AG09319 (cell line): Measurements from ENCODE around the gene ARHGAP42.

Source experiments
- DNase-seq: peaks from one replicate; pipeline ENCODE4 v3.0.0-alpha.2; 2010; ENCODE audit warnings: low read depth; ENCODE audit errors: extremely low read depth
- TF ChIP-seq, protein P1 (sequence below): IDR thresholded peaks from 2 replicates; pipeline ENCODE4 v1.5.1; 2011; ENCODE audit warnings: low read depth, mild to moderate bottlenecking, inconsistent platforms, low read length, moderate library complexity

Gene ARHGAP42

DNA sequence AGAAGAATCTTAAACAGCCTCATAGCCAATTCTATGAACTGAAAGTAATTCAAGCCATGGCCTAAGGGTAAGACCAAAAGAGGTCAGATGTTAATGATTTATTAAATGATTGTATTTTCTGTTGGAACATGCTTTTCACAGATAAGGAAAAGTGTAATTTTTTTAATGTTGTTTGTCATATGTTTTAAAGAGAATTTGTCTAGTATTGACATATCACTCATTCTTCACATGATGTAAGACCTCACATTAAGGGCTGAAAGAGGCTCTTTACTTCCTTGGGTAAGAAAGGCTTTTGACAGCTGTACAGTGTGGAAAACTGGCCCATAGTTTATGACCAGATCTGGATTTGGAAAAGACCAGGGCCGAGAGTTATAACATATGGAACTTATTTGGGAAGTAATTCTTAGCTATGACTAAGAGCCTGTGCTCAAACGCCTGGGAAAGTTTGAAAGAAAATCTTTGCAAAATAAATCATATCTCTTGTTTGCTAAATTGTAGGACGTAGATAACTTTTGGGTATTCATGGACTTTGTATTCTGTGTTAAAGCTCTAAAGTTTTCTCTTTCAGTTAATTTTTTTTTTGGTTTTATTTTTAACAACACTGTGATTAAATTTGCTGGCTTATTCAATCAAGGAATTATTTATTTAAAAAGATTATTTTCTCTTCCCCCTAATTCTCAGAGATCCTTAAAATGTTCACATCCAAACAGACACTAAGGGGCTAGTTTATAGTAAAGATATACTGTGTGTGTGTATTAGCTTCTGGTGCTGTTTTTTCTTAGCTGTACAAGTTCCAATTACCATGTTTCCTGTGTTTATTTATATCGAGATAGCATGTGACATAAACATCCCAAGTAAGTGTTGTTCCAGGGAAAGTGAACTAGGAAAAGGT lies 162.2 kb downstream of the ARHGAP42 start:
- peak; percentile 94 for DNase-seq
- TF ChIP-seq, protein P1, sequence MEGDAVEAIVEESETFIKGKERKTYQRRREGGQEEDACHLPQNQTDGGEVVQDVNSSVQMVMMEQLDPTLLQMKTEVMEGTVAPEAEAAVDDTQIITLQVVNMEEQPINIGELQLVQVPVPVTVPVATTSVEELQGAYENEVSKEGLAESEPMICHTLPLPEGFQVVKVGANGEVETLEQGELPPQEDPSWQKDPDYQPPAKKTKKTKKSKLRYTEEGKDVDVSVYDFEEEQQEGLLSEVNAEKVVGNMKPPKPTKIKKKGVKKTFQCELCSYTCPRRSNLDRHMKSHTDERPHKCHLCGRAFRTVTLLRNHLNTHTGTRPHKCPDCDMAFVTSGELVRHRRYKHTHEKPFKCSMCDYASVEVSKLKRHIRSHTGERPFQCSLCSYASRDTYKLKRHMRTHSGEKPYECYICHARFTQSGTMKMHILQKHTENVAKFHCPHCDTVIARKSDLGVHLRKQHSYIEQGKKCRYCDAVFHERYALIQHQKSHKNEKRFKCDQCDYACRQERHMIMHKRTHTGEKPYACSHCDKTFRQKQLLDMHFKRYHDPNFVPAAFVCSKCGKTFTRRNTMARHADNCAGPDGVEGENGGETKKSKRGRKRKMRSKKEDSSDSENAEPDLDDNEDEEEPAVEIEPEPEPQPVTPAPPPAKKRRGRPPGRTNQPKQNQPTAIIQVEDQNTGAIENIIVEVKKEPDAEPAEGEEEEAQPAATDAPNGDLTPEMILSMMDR = no peak

GRCh38 chr11:100849901-100850235 lies 162.8 kb downstream of the ARHGAP42 start:
- TF ChIP-seq, protein P1 = no peak
- DNase-seq = no peak

DNA sequence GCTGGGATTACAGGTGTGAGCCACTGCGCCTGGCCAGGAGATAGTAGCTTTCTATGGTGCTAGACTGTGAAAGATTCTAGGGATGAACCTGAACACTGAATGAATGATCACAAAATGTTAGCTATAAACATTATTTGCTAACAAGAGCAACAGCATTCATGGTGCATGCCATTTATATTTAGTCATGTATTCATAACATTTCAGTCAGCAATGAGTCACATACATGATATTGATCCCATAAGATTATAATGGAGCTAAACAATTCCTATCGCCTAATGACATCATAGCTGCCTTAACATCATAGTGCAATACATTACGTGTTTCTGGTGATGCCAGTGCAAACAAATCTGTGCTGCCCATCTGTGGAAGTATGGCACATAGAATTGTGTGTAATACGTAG lies 164.1 kb downstream of the ARHGAP42 start:
- TF ChIP-seq, protein P1 = no peak
- no peak for DNase-seq

DNA sequence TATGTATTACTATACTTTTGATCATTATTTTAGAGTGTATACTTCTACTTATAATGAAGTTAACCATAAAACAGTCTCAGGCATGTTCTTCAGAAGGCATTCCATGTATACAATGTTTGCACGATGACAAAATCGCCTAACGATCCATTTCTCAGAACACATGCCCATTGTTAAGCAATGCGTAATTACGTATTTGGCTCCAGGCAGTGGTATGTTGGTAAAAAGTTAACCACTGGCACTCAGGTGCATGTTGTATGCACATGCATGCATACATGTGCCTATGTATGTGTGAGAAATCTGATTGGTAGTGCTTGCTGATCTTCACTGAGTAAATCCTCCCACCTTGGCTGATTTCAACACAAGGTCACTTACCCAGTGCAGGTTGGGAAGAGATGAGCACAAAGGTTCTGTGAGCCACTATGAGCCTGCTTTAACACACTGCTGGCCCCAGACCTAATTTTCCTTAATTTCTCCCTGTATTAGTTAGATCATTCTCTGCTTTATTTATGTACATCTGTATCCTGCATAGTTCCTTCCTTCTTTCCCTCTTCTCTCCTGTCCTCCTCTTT lies 164.6 kb downstream of the ARHGAP42 start:
- TF ChIP-seq, protein P1 = no peak
- no peak for DNase-seq

GRCh38 chr11:100855466-100856067 lies 168.5 kb downstream of the ARHGAP42 start:
- no peak for DNase-seq

GRCh38 chr11:100857236-100858005 lies 170.3 kb downstream of the ARHGAP42 start:
- DNase-seq = no peak

More at GRCh38 chr11:100855466-100856067, 168.5 kb downstream of the ARHGAP42 start:
- TF ChIP-seq, protein P1 = peak; percentile 47

More at GRCh38 chr11:100857236-100858005, 170.3 kb downstream of the ARHGAP42 start:
- TF ChIP-seq, protein P1 = no peak
